ENCODE results near the gene PTX4. TPM values are rescaled to one million over a fixed set of nuclear protein-coding genes. Genes with fewer than 3 reads are reported as not detected.

The PTX4 gene
- total RNA-seq, 1 donor from 2014 or later, result not detected

GRCh38 chr16:1438229-1439057 lies 50.3 kb downstream of the PTX4 start:
- TF ChIP-seq POLR2A (IDR thresholded peaks at IDR 0.05), result no peak
- TF ChIP-seq POLR2AphosphoS5 (IDR thresholded peaks at IDR 0.05; ENCODE audit: insufficient read depth in 1 of 2, low read depth in 1 of 2), result no peak
- TF ChIP-seq CTCF (IDR thresholded peaks at IDR 0.05), result no peak
- no peak overlapping the region for H3K27ac ChIP-seq
- H3K4me3 ChIP-seq, result no peak overlapping the region
- H3K36me3 ChIP-seq, result no peaks in the 10 kb centered on the region
- H3K4me1 ChIP-seq, result no peaks in the 10 kb centered on the region
- intact Hi-C loops (cut with DNase I), result no loop called here
- no peaks in the 10 kb centered on the region for H3K9me3 ChIP-seq
- DNase-seq (ENCODE audit: extremely low spot score in 2 of 2), result no peak
- H3K27me3 ChIP-seq, result no peaks in the 10 kb centered on the region

DNA sequence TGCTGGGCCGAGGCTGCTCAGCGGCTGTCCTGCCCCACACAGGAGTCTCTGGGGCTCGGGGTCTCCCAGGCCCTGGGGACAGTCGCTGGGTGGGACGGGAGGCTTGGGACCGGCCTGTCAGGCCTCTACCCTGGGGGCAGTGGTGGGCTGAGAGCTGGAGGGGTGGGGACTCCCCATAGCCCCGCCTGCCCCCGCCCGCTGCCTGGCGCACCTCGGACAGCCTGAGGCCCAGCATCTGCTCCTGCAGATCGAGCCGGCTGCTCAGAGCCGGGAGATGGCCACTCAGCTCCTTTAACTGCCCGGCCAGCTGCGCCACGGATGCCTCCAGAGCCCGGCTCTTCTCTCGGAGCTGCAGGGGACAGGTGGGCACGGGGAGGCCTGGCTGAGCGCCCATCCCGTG lies 51.1 kb downstream of the PTX4 start:
- Histone ChIP-seq H3K9me3 (no peaks in the 10 kb centered on the region), H3K27ac (no peak overlapping the region), H3K36me3 (no peaks in the 10 kb centered on the region), H3K27me3 (no peaks in the 10 kb centered on the region), H3K4me1 (no peaks in the 10 kb centered on the region), H3K4me3 (no peak overlapping the region)
- no peak for TF ChIP-seq POLR2A (IDR thresholded peaks at IDR 0.05)
- no peak for TF ChIP-seq POLR2AphosphoS5 (IDR thresholded peaks at IDR 0.05; ENCODE audit: insufficient read depth in 1 of 2, low read depth in 1 of 2)
- TF ChIP-seq CTCF (IDR thresholded peaks at IDR 0.05), result no peak
- DNase-seq (ENCODE audit: extremely low spot score in 2 of 2), result no peak
- intact Hi-C loops (cut with DNase I), result no loop called here

GRCh38 chr16:1436731-1437355 lies 51.9 kb downstream of the PTX4 start:
- Histone ChIP-seq H3K27ac (no peak overlapping the region), H3K36me3 (no peaks in the 10 kb centered on the region), H3K4me3 (no peak overlapping the region), H3K4me1 (no peaks in the 10 kb centered on the region), H3K9me3 (no peaks in the 10 kb centered on the region), H3K27me3 (no peaks in the 10 kb centered on the region)
- DNase-seq (ENCODE audit: extremely low spot score in 2 of 2), result no peak
- TF ChIP-seq POLR2A (IDR thresholded peaks at IDR 0.05), result no peak
- no peak for TF ChIP-seq CTCF (IDR thresholded peaks at IDR 0.05)
- no peak for TF ChIP-seq POLR2AphosphoS5 (IDR thresholded peaks at IDR 0.05; ENCODE audit: insufficient read depth in 1 of 2, low read depth in 1 of 2)
- intact Hi-C loops (cut with DNase I), result no loop called here

DNA sequence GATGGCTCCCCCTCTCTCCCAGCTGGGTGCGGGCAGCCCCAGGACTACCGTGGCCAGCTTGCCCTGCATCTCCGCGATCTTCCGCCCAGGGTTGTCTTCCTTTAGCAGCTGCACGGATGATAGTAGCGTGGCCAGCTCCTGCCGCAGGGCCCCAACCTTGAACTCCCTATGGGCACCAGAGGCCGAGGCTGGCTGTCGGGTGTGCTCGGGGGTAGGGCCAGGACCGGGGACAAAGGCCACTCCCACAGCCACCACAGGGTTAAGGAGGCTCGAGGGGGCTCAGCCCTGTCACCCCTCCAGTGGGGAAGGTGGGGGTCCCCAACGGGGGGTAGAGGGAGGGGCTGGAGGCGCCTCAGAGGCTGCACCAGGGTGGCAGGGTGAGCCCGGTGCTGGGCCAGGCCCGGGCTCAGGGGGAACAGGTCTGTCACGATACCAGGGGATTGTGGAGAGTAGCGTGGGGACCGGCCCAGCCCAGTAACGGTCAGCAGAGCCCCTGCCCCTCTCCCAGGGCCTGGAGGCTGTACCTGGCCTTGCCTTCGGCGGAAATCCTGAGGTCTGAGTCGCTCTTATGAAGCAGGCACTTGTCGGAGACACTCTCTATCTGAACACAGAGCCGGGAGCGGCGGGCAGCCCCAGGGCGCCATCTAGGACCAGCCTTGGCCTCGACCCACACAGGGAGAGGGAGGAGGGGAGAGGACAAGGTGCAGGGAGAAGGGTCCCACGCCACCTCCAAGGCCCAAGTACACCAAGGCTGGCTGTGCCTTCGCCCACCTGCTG lies 52.6 kb downstream of the PTX4 start:
- Histone ChIP-seq H3K9me3 (no peaks in the 10 kb centered on the region), H3K36me3 (no peaks in the 10 kb centered on the region), H3K27me3 (no peaks in the 10 kb centered on the region), H3K4me3 (no peak overlapping the region), H3K4me1 (no peaks in the 10 kb centered on the region), H3K27ac (no peak overlapping the region)
- intact Hi-C loops (cut with DNase I), result no loop called here
- no peak for TF ChIP-seq POLR2AphosphoS5 (IDR thresholded peaks at IDR 0.05; ENCODE audit: insufficient read depth in 1 of 2, low read depth in 1 of 2)
- no peak for TF ChIP-seq POLR2A (IDR thresholded peaks at IDR 0.05)
- no peak for TF ChIP-seq CTCF (IDR thresholded peaks at IDR 0.05)
- DNase-seq (ENCODE audit: extremely low spot score in 2 of 2), result no peak

Other genes with a start within 250 kb of the PTX4 start
- 70.0 TPM for gene TPSAB1, start 248.2 kb downstream of the PTX4 start, total RNA-seq
- 7.1 TPM for gene TPSD1, start 232.9 kb downstream of the PTX4 start, total RNA-seq
- 51.3 TPM for gene UBE2I, start 179.3 kb downstream of the PTX4 start, total RNA-seq
- 4.2 TPM for gene BAIAP3, start 155.3 kb downstream of the PTX4 start, total RNA-seq
- gene TSR3, start 137.1 kb downstream of the PTX4 start, total RNA-seq, result 60.6 TPM
- 63.3 TPM for gene GNPTG, start 137.0 kb downstream of the PTX4 start, total RNA-seq
- 32.9 TPM for gene UNKL, start 74.2 kb downstream of the PTX4 start, total RNA-seq
- gene UQCC4, start 68.2 kb downstream of the PTX4 start, total RNA-seq, result 3.7 TPM
- not detected for gene PERCC1, start 57.9 kb downstream of the PTX4 start, total RNA-seq
- gene CCDC154, start 44.4 kb downstream of the PTX4 start, total RNA-seq, result not detected
- gene CLCN7, start 13.9 kb downstream of the PTX4 start, total RNA-seq, result 49.8 TPM
- gene TELO2, start 4.4 kb upstream of the PTX4 start, total RNA-seq, result 23.8 TPM
- gene TMEM204, start 44.7 kb upstream of the PTX4 start, total RNA-seq, result 33.1 TPM
- gene IFT140, start 123.1 kb upstream of the PTX4 start, total RNA-seq, result 29.2 TPM
- gene CRAMP1, start 123.4 kb upstream of the PTX4 start, total RNA-seq, result 13.8 TPM
- 19.9 TPM for gene JPT2, start 189.3 kb upstream of the PTX4 start, total RNA-seq
- 44.9 TPM for gene MAPK8IP3, start 217.3 kb upstream of the PTX4 start, total RNA-seq